GM12878 (cell line): ENCODE data around the gene ZNF469. TPM values are rescaled to one million over a fixed set of nuclear protein-coding genes. Genes with fewer than 3 reads are reported as not detected.

Experiments
- ATAC-seq: fragments of 200-7000 bp; cut with Tn5 transposase; 3 replicates; pipeline ENCODE4 v1.9.1; 2020; ENCODE audit warnings: mild to moderate bottlenecking, moderate library complexity
- BruUV-seq: library from RNA; stranded (reverse); fragments of 400-500 nt; replicated peaks from 2 replicates; lab custom pipeline; 2021; lab: Mats Ljungman, UMichigan
- CTCF ChIA-PET: fragments of 300-600 bp; sonication (Branson Sonifier 250); formaldehyde crosslinking; extraction: SDS; loops from one replicate; lab custom pipeline; 2021; ENCODE audit warnings: inconsistent platforms; lab: Yijun Ruan, JAX
- POLR2A ChIA-PET: fragments of 350-600 bp; formaldehyde crosslinking; extraction: SDS; loops from one replicate; lab custom pipeline; 2021; ENCODE audit warnings: inconsistent platforms; lab: Charles Lee
- RAD21 ChIA-PET: fragments of 300-600 bp; sonication (Branson Sonifier 250); formaldehyde crosslinking; loops from one replicate; lab custom pipeline; 2023; ENCODE audit warnings: antibody characterized with exemption; ENCODE audit not compliant: unreplicated experiment; lab: Charles Lee
- SMC1A ChIA-PET: fragments of 300-600 bp; sonication (Branson Sonifier 250); formaldehyde crosslinking; loops from one replicate; lab custom pipeline; 2023; ENCODE audit not compliant: unreplicated experiment, uncharacterized antibody; lab: Charles Lee
- DNase-seq: peaks from one replicate; pipeline ENCODE4 v3.0.0-alpha.2; 2011; ENCODE audit warnings: low read depth, low spot score
- FAIRE-seq: peaks from 3 replicates; lab custom pipeline; 2011; peaks lifted over from hg19 to GRCh38; lab: Jason Lieb, UNC
- H2AFZ ChIP-seq: 2 replicates; pipeline ENCODE4 v1.6.0; 2011; ENCODE audit warnings: low read depth, low read length, control low read depth; ENCODE audit not compliant: control insufficient read depth
- H3K27ac ChIP-seq: 2 replicates; pipeline ENCODE4 v1.5.1; 2011; ENCODE audit warnings: control low read depth; ENCODE audit not compliant: control insufficient read depth, insufficient read depth
- H3K27me3 ChIP-seq, 2 experiments: replicated peaks in 1 of 2; 2 replicates each; pipeline versions ENCODE4 v1.6.0 to v1.6.1; 2011; ENCODE audit warnings: low read length in 1 of 2; ENCODE audit not compliant: control insufficient read depth in 2 of 2, insufficient read depth in 2 of 2
- H3K36me3 ChIP-seq, 2 experiments: 2 replicates each; pipeline ENCODE4 v1.5.1; 2011; ENCODE audit warnings: low read length in 1 of 2; ENCODE audit not compliant: control insufficient read depth in 2 of 2, insufficient read depth in 2 of 2
- H3K4me1 ChIP-seq: 2 replicates; pipeline ENCODE4 v1.6.1; 2011; ENCODE audit warnings: mild to moderate bottlenecking, low read length, moderate library complexity, mixed read lengths; ENCODE audit not compliant: control insufficient read depth, insufficient read depth
- H3K4me2 ChIP-seq: 2 replicates; pipeline ENCODE4 v1.6.0; 2011; ENCODE audit warnings: control low read depth; ENCODE audit not compliant: control insufficient read depth, insufficient read depth
- H3K4me3 ChIP-seq: fragments of 200-600 bp; sonication (generic); 2 replicates; pipeline ENCODE4 v1.5.1; 2016
- H3K79me2 ChIP-seq: 2 replicates; pipeline ENCODE4 v1.6.0; 2011; ENCODE audit warnings: low read length; ENCODE audit not compliant: control insufficient read depth, insufficient read depth
- H3K9ac ChIP-seq: 2 replicates; pipeline ENCODE4 v1.8.0; 2011; ENCODE audit warnings: low read length, control low read depth, mixed read lengths; ENCODE audit not compliant: control insufficient read depth, insufficient read depth
- H3K9me3 ChIP-seq: replicated peaks from 3 replicates; pipeline ENCODE4 v1.5.1; 2011; ENCODE audit warnings: mild to moderate bottlenecking, low read length; ENCODE audit not compliant: control insufficient read depth, insufficient read depth
- H4K20me1 ChIP-seq: 2 replicates; pipeline ENCODE4 v1.6.0; 2011; ENCODE audit not compliant: control insufficient read depth, insufficient read depth
- FOXM1 ChIP-seq: IDR thresholded peaks from 2 replicates; pipeline ENCODE4 v1.6.1; 2012; ENCODE audit warnings: low read depth, mild to moderate bottlenecking, inconsistent platforms, low read length, moderate library complexity
- HDAC2 ChIP-seq: fragments of 200-600 bp; sonication (generic); IDR thresholded peaks from 2 replicates; pipeline ENCODE4 v1.6.1; 2017
- IKZF1 ChIP-seq: fragments of 450-650 bp; conservative IDR thresholded peaks from 2 replicates; pipeline ENCODE4 v1.6.1; 2017; ENCODE audit warnings: antibody characterized with exemption, mild to moderate bottlenecking
- JUNB ChIP-seq: IDR thresholded peaks from 2 replicates; pipeline ENCODE4 v1.6.1; 2016; ENCODE audit warnings: antibody characterized with exemption, mild to moderate bottlenecking
- MYB ChIP-seq: fragments of 150-350 bp; IDR thresholded peaks from 2 replicates; pipeline ENCODE4 v1.6.1; 2014; ENCODE audit warnings: mild to moderate bottlenecking, low read depth, low read length, borderline replicate concordance
- NR2C2 ChIP-seq: IDR thresholded peaks from 2 replicates; pipeline ENCODE4 v1.6.1; 2011; ENCODE audit warnings: borderline replicate concordance, low read depth; ENCODE audit not compliant: control insufficient read depth, insufficient read length
- RUNX3 ChIP-seq: IDR thresholded peaks from 2 replicates; pipeline ENCODE4 v1.6.1; 2012; ENCODE audit warnings: low read length, inconsistent platforms
- SREBF1 ChIP-seq: IDR thresholded peaks from 2 replicates; pipeline ENCODE4 v1.6.1; 2012; ENCODE audit warnings: mild to moderate bottlenecking, low read length
- SREBF2 ChIP-seq: IDR thresholded peaks from 2 replicates; pipeline ENCODE4 v1.6.1; 2012; ENCODE audit warnings: mild to moderate bottlenecking, low read length
- SRF ChIP-seq, 2 experiments: IDR thresholded peaks; 2 replicates each; pipeline ENCODE4 v1.6.1; 2011; ENCODE audit warnings: low read depth in 2 of 2, low read length in 2 of 2, mild to moderate bottlenecking in 1 of 2, moderate library complexity in 1 of 2
- ZBTB4 ChIP-seq: fragments of 450-650 bp; formaldehyde crosslinking; IDR thresholded peaks from 2 replicates; pipeline ENCODE4 v1.4.0; 2022; ENCODE audit warnings: mild to moderate bottlenecking, moderate library complexity
- ZNF384 ChIP-seq: IDR thresholded peaks from 2 replicates; pipeline ENCODE4 v1.6.1; 2012; ENCODE audit warnings: low read depth, mild to moderate bottlenecking, low read length, improper control_type of control experiment, borderline replicate concordance
- ZSCAN29 ChIP-seq: fragments of 450-650 bp; IDR thresholded peaks from 2 replicates; pipeline ENCODE4 v1.6.1; 2017; ENCODE audit warnings: mild to moderate bottlenecking, moderate library complexity
- WGBS: methylation state at CpG from one replicate; pipeline ENCODE4 v1.1.6; 2016; ENCODE audit warnings: low lambda C conversion rate; ENCODE audit not compliant: insufficient replicate concordance, insufficient coverage; ENCODE audit errors: missing lambda C conversion rate; 5-methylcytosine and 5-hydroxymethylcytosine counted together
- in situ Hi-C: fragments of 300-500 bp; cut with MboI; formaldehyde crosslinking; loops from 9 replicates; pipeline ENCODE4 v1.14.3; 2018; ENCODE audit warnings: mixed read lengths
- intact Hi-C: fragments of 100-400 bp; cut with micrococcal nuclease; formaldehyde crosslinking; loops from one replicate; pipeline ENCODE4 v1.14.2; 2022; ENCODE audit not compliant: unreplicated experiment
- polyA plus RNA-seq, 11 experiments: library from polyadenylated mRNA; depleted of rRNA in 4 of 11; unstranded in 6 of 11; stranded (reverse) in 5 of 11; fragments of >200 nt; fragmentation: Nextera tagmentation in 4 of 11; fragmentation: Illumina TruSeq in 1 of 11; extraction: Ambion mirVana in 4 of 11; extraction: Trizol in 1 of 11; gene quantifications; 1 replicate in 1 of 11; 2 replicates in 10 of 11; pipeline versions ENCODE4 v1.2.1 to v1.2.3, GENCODE V29; 2011 to 2016; ENCODE audit warnings: inconsistent platforms in 2 of 11, missing spikeins in 2 of 11, low read depth in 1 of 11
- total RNA-seq, 4 experiments: library from RNA; depleted of rRNA in 3 of 4; stranded (reverse); fragments of >200 nt in 3 of 4; fragmentation: Illumina TruSeq in 1 of 4; extraction: Trizol in 1 of 4; gene quantifications; 2 replicates each; pipeline versions ENCODE4 v1.2.1 to v1.2.3, GENCODE V29; 2013 to 2021
- TF ChIP-seq, protein P1 (sequence below): IDR thresholded peaks from 2 replicates; pipeline ENCODE4 v1.6.1; 2011; ENCODE audit warnings: low read depth, mild to moderate bottlenecking, low read length, moderate library complexity, borderline replicate concordance; ENCODE audit errors: extremely low read depth
- TF ChIP-seq, protein P2 (sequence below): IDR thresholded peaks from 2 replicates; pipeline ENCODE4 v1.6.1; 2011; ENCODE audit warnings: mild to moderate bottlenecking, low read depth, low read length, moderate library complexity; ENCODE audit not compliant: insufficient replicate concordance

Gene ZNF469
- total and polyA plus RNA-seq, 10 of the 15 experiments (the other 5 are each of a cell fraction or from before 2014, with no cell fraction given): 0.01 to 0.21 (median 0.04) TPM; not detected in 3

- H3K4me3 ChIP-seq: no peak overlapping the region
- intact Hi-C loops (no loop called here), in situ Hi-C loops (no loop called here)
- ChIA-PET CTCF (no interaction called here), POLR2A (no interaction called here), RAD21 (no interaction called here), SMC1A (no interaction called here)
- no peaks in the 10 kb centered on the region; a peak in 1 of 4 replicates for H3K27me3 ChIP-seq
- H3K27ac ChIP-seq: no peak overlapping the region
- no peaks in the 10 kb centered on the region for H3K4me1 ChIP-seq
- H4K20me1 ChIP-seq: no peaks in the 10 kb centered on the region
- H3K79me2 ChIP-seq: no peaks in the 10 kb centered on the region
- ATAC-seq (no peak), DNase-seq (no peak), FAIRE-seq (no peak)
- no peak overlapping the region for H3K4me2 ChIP-seq
- no peak overlapping the region for H2AFZ ChIP-seq
- WGBS: 47% methylated on average over 18 of the region's 18 CpGs
- no peaks in the 10 kb centered on the region for H3K36me3 ChIP-seq
- TF ChIP-seq SREBF1: no peak
- no peak for TF ChIP-seq IKZF1
- no peak for TF ChIP-seq MYB
- no peak for TF ChIP-seq RUNX3
- no peak for TF ChIP-seq SRF (IDR thresholded peaks at IDR 0.05; ENCODE audit: low read depth in 2 of 2, low read length in 2 of 2)
- no peak for TF ChIP-seq ZNF384
- TF ChIP-seq, protein P1, sequence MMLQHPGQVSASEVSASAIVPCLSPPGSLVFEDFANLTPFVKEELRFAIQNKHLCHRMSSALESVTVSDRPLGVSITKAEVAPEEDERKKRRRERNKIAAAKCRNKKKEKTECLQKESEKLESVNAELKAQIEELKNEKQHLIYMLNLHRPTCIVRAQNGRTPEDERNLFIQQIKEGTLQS: no peak
- no peak for TF ChIP-seq FOXM1
- no peak for TF ChIP-seq ZBTB4 (CRISPR knock-in tag)
- TF ChIP-seq, protein P2, sequence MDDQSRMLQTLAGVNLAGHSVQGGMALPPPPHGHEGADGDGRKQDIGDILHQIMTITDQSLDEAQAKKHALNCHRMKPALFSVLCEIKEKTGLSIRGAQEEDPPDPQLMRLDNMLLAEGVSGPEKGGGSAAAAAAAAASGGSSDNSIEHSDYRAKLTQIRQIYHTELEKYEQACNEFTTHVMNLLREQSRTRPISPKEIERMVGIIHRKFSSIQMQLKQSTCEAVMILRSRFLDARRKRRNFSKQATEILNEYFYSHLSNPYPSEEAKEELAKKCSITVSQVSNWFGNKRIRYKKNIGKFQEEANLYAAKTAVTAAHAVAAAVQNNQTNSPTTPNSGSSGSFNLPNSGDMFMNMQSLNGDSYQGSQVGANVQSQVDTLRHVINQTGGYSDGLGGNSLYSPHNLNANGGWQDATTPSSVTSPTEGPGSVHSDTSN: no peak
- TF ChIP-seq ZSCAN29: no peak
- no peak for TF ChIP-seq JUNB
- no peak for TF ChIP-seq HDAC2
- TF ChIP-seq SREBF2: no peak
- no peak for TF ChIP-seq NR2C2
- no TSS peak for BruUV-seq
- no peak overlapping the region for H3K9ac ChIP-seq
- H3K9me3 ChIP-seq: no peaks in the 10 kb centered on the region
Measured at GRCh38 chr16:88418869-88419268, 36.1 kb downstream of the ZNF469 start.
